ENCODE measurements around the gene ELOB.

The ELOB gene

GRCh38 chr16:2782583-2783351 lies 5.7 kb upstream of the ELOB start:
- no peak for DNase-seq (ENCODE audit: low spot score)

GRCh38 chr16:2779978-2780898 lies 3.2 kb upstream of the ELOB start:
- DNase-seq (ENCODE audit: low spot score) = no peak

- DNase-seq (ENCODE audit: low spot score) = no peak
These were observed 2.3 kb upstream of the ELOB start for GRCh38 chr16:2779151-2779920.

- DNase-seq (ENCODE audit: low spot score) = no peak
These were observed 1.5 kb upstream of the ELOB start for GRCh38 chr16:2778630-2778958.

GRCh38 chr16:2777903-2778629 lies 986 bp upstream of the ELOB start:
- peak; percentile 33 for DNase-seq (ENCODE audit: low spot score)

GRCh38 chr16:2776500-2777139 lies 460 bp downstream of the ELOB start:
- no peak for DNase-seq (ENCODE audit: low spot score)

GRCh38 chr16:2775765-2776499 lies 1.1 kb downstream of the ELOB start:
- DNase-seq (ENCODE audit: low spot score) = no peak

- no peak for DNase-seq (ENCODE audit: low spot score)
These were observed 1.9 kb downstream of the ELOB start for GRCh38 chr16:2775131-2775716.

GRCh38 chr16:2774161-2774891 lies 2.8 kb downstream of the ELOB start:
- no peak for DNase-seq (ENCODE audit: low spot score)

GRCh38 chr16:2773188-2773968 lies 3.7 kb downstream of the ELOB start:
- no peak for DNase-seq (ENCODE audit: low spot score)

GRCh38 chr16:2771496-2772402 lies 5.3 kb downstream of the ELOB start:
- no peak for DNase-seq (ENCODE audit: low spot score)

- DNase-seq (ENCODE audit: low spot score) = no peak
These were observed 6.8 kb downstream of the ELOB start for GRCh38 chr16:2770057-2770951.

GRCh38 chr16:2769675-2770056 lies 7.4 kb downstream of the ELOB start:
- no peak for DNase-seq (ENCODE audit: low spot score)

- no peak for DNase-seq (ENCODE audit: low spot score)
These were observed 8.0 kb downstream of the ELOB start for GRCh38 chr16:2769100-2769529.

GRCh38 chr16:2768403-2769089 lies 8.5 kb downstream of the ELOB start:
- no peak for DNase-seq (ENCODE audit: low spot score)

- no peak for DNase-seq (ENCODE audit: low spot score)
These were observed 9.2 kb downstream of the ELOB start for GRCh38 chr16:2767891-2768290.
